ENCODE data around the gene PCDH18.

The PCDH18 gene

DNA sequence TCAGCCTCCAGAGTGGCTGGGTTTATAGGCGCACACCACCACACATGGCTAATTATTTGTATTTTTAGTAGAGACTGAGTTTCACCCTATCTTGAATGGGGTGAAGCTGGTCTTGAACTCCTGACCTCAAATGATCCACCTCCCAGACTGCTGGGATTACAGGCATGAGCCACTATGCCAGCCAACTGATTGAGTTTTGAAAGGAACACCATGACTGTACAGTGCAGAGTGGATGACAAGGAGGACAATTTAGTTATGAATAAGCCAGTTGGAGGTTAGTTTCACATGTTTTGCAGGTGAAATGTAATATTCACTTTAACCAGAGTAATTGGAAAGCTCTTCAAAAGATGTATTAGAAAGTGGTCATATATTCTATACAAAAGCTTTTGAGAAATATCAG lies 60.8 kb downstream of the PCDH18 start:
- DNase-seq (ENCODE audit: low read depth) = no peak

DNA sequence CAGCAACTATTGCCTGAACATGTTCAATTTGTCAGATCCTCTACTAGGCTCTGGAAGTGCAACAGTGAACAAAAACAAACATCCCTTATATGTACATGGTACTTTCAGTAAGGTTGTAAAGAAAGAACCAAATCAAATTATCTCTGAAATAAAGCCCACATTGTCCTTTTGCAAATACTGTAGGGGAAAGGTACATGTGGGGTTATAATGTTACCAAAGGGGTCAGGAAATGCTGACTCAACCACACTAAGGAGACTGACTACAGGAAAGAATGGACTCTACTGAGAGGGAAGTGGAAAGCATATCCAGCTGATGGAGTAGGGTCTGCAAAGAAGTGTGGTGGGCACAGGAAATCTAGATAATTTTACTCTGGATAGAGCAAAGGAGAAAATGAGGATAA lies 61.5 kb downstream of the PCDH18 start:
- no peak for DNase-seq (ENCODE audit: low read depth)
